Stimulated activated naive CD4-positive, alpha-beta T cell treated with Interleukin-2 at 50 U/mL for 16 hours (primary cell): ENCODE measurements around the gene BEND7.
"Not testable (repeated sequence)": the region's sequence is repeated elsewhere in the genome, so short reads cannot be mapped to it uniquely, and the experiment has no call there.

Experiments used
- DNase-seq: peaks from one replicate; lab custom pipeline; 2025; lab: John Stamatoyannopoulos, UW

BEND7 gene

DNA sequence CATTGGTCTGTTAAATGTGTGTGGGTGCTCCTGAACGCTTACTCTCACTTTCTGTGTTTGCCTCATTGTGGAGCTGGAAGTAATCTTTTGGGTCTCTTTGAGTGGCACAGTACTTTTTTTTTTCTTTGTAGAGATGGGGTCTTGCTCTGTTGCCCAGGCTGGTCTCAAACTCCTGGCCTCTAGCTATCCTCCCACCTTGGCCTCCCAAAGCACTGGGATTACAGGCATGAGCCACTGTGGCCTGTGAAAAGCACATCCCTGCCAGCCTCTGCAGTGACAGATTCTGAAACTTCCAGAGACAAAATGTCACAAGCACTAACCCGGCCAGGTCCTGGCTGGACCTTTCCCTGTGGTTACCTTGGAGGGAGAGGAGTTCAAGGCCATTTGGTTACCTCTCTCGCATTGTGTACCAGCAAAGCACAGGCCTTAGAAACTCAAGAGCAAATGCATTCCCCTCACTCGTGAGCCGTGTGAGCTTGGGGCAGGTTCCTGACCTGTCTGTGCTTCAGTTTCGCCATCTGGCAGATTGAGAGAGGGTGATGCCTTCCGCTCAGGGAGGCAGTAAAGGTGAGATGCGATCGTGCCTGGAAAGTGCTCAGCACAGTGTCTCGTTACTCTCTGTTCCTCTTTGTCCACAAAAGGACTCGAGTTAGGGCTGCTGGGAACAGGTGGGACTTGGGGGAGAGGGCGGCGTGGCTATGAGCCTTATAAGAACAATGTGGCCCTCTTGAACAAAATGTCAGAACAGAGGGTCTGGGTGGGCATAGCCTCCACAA is 108.1 kb downstream of the BEND7 start:
- no peak for DNase-seq

DNA sequence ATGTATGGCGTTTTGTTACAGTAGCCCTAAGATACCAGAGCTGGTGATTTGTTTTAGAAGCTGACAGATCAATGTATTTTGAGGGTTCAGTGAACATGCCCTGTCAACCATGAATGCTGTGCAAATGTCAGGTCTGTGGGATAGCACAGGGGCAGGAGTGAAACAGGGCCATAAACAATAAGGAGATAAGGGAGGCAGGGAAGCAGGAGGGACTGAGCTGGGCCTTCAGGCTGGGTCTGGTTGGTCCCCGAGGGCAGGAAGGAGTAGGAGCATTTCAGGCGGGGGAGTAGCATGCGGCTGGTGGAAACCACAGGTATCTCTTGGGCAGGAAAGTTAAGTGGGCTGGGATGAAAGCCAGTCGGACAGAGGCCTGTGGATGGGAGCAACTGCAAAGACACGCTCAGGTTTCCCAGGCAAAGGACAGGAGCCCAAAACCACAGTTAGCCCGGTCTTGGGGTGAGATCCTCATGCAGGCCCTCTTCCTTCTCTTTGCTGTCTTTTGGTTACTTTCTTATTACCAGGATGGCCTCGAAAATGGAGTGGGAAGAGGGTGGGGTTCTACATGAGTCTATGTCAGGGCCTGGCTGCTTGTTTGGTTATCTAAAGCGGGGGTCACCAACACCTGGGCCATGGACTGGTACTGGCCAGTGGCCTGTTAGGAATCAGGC is 111.2 kb downstream of the BEND7 start:
- DNase-seq = no peak

DNA sequence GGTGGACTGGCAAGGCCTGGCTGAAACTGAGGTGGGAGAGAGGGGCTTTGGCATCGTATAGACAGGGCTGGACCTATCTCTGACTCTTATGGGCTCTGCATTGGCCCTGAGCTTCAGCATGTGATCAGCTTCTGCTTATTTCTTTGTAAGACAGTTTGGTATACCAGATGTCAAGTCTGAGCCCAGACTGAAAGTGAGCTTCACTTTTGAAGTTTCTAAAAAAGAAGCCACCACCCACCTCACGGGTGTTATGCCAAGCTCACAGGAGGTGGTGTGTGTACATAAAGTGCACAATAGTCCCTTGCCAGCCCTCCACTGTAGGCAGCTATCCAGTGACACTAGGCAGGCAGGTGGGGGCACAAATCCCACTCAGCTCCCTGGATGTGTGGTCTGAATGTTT is 112.1 kb downstream of the BEND7 start:
- DNase-seq = no peak

DNA sequence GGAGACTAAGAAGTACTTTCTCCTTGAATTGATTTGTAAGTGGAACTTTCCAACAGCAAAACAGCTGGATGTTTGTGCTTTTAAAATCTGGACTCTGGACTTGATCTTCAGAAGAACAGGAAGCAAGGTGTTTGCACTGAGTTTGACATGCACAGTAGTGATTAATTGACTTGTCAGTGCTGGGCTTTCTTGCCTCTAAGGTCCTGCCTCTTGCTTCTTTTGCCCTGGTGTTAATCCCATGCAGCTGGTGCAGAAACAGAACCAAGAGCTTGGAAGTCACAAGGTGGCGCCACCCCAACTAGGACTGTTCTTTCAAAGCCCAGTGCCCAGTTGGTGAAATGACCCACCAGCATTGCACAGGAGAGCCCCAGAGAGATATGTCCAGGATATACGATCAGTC is 114.0 kb downstream of the BEND7 start:
- DNase-seq = no peak

DNA sequence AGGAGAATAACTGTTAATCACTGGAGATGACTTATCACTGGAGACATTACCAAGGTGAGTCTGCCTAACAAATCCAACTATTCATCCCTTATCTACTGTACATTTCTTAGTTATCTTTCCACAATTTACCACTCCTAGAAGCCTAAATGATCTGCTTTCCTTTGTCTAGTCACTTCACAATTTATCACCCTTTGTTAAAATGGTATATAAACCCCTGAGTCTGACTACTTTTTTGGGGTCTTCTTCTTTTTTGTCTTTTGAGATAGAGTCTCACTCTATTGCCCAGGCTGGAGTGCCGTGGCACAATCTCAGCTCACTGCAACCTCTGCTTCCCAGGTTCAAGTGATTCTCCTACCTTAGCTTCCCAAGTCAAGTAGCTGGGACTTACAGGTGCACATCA is 114.7 kb downstream of the BEND7 start:
- no peak for DNase-seq

DNA sequence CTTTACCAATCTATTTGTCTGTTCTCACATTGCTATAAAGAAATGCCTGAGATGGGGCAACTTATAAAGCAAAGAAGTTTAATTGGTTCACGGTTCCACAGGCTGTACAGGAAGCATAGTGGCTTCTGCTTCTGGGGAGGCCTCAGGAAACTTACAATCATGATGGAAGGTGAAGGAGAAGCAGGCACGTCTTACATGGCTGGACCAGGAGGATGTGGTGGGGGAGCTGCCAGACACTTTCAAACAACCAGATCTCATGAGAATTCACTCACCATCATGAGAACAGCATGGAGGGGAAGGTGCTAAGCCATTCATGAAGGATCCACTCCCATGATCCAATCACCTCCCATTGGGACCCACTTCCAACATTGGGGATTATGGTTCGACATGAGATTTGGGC is 115.9 kb downstream of the BEND7 start:
- DNase-seq = no peak

DNA sequence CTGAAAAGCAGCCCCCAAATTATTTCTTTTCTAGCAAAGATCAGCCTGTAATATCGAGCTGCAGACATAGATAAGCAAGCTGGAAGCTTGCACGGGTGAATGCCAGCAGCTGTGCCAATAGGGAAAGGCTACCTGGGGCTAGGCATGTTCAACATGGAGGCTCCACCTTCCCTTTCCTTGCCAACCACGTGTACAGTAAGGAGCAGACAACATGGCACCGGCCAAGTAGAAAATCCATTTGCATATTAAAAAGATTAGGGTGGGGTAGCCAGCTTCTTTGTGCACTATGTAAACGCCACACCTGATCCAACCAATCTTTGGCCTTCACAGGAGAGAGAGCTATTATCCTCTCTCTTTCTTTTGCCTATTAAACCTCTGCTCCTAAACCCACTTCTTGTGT is 124.0 kb downstream of the BEND7 start:
- DNase-seq = no peak

DNA sequence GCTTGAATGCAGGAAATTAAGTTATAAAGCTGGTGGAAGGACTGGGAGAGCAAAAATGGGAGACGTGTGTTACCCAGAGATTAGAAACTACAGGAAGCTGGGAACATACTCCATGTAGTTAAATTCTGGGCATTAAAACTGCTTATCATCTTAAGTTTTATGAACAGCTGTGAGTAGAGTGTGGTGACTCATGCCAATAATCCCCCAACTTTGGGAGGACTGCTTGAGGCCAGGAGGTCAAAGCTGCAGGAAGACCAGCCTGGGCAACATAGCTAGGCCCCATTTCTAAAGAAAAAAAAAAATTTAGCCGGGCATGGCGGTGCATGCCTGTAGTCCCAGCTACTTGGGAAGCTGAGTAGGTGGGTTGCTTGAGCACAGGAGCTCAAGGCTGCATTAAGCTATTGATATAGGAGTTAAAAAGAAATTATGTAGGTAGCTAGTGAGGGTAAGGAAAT is 124.5 kb downstream of the BEND7 start:
- DNase-seq = no peak

DNA sequence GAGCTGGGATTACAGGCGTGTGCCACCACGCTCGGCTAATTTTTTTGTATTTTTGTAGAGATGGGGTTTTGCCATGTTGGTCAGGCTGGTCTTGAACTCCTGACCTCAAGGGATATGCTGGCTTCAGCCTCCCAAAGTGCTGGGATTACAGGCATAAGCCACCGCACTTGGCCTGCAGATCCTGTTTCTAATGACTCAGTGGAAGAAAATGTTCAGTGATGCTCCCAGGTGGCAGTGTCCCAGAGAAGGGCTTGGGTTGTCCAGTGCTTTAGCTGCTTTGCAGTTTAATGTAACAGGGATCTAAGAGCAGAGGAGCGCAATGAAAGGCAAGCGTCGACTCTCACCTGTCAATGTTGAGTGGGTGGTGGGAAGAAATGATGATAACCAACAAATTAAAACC is 125.4 kb downstream of the BEND7 start:
- not testable (repeated sequence) for DNase-seq

DNA sequence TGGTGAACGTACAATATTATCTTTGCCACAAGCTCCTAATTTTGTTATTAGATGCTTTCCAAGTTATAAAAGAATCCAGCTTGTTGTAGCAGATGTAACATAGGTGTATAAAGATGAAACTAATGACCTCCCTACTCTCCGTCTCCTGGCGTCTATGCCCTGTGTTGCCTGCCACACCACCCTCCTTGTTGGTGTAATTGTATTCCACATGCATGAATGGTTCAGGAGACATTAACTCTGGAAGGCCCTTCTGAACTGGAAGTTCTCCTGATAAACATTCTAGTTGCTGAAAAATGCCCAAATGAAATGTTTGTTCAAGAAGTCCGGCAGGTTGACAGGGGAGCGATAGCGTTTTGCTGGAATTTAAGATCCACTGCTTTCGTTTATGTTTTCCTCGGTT is 126.8 kb downstream of the BEND7 start:
- DNase-seq = no peak

DNA sequence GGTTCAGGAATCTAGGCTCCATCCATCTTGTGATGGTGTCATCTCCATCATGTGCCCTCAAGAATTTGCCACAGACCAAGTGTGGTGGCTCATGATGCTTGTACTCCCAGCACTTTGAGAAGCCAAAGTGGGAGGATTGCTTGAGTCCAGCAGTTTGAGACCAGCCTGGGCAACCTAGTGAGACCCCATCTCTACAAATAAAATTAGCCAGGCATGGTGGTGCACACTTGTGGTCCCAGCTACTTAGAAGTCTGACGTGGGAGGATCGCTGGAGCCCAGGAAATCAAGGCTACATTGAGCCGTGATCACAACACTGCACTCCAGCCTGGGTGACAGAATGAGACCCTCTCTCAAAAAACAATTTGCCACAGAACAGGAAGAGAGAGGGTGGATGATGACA is 127.7 kb downstream of the BEND7 start:
- DNase-seq = no peak

DNA sequence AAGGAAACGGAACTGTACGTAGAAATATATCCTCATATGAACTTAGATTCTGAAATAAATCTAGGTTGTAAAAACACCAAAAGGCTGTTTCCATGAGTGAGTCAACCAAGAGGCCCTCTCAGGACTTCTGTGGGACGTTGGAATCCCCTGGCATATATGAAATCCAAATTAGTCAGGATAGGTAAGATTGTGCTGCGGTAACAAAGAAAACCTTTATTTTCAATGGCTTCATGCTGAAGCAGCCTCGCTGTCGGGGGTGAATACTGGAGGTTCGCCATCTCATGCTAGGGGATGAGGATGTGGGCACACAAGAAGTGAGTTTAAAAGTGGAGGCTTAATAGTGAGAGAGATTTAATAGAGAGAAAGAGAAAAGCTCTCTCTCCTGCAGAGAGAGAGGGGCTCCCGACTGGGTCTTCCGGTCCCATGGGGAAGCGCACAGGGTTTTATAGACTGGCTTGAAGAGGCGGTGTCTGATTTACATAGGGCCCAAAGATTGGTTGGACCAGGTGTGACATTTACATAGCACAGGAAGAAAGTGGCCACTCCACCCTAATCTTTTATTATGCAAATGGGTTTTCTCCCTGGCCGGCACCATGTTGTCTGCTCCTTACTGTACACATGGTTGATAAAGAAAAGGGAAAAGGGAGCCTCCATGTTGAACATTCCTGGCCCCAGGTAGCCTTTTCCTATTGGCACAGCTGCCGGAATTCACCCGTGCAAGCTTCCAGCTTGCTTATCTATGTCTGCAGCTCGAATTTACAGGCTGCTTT is 128.4 kb downstream of the BEND7 start:
- no peak for DNase-seq

DNA sequence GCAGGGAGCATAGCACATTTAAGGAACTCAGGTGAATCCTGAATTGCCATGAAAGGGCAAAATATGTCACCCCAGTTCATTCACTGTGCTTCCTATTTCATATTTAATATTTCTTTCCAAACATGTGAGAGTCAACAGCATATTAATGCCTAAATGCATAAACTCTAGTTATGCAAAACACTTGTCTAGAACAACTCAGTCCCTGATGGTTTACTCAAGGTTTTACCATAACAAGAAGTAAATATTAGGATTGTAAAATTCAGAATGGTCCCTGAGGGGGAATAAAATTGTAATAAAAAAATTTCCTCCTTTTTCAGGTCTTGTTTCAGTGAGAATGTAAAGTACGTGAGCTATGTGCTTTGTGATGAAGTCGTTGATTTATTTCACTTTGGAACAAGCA is 129.1 kb downstream of the BEND7 start:
- DNase-seq = no peak

DNA sequence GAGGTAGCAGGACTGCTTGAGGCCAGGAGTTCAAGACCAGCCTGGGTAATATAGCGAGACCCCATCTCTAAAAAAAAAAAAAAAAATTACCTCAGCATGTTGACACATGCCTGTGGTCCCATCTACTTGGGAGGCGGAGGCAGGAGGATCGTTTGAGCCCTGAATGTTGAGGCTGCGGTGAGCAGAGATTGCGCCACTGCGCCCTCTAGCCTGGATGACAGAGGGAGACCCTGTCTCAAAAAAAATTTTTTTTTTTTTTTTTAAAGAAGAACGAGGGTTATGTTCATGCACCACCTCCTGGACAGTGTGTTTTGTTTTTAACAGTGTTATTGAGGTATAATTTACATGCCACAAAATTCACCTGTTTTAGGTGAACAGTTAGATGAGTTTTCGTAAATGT is 129.6 kb downstream of the BEND7 start:
- DNase-seq = no peak

DNA sequence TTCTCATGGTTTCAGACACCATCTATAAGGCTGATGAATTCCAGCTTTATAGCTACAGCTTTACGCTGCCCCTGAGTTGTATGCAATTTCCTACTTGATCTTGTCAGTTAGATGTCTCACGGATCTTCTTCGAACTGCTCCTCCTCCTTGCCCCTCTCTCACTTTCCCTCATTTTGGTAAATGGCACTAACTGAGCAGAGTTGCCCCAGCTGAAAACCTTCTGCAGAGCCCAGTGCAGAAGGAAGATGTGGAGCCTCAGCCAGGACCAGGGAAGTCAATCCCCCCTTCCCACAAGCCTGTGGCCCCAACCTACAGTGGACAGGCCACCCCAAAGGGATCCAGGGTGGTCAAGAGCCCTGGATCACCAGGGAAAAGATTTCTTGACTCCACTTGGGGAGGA is 131.8 kb downstream of the BEND7 start:
- no peak for DNase-seq

DNA sequence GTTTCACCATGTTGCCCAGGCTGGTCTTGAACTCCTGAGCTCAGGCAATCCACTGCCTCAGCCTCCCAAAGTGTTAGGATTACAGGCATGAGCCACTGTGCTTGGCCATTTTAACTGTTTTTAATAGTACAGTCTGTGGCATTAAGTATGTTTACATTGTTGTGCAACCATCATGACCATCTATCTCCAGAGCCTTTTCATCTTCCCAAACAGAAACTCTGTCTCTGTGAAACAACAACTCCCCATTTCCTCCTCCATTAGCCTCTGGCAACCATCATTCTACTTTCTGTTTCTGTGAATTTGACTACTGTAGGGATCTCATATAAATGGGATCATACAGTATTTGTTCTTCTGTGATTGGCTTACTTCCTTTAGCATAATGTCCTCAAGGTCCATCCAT is 132.4 kb downstream of the BEND7 start:
- no peak for DNase-seq

DNA sequence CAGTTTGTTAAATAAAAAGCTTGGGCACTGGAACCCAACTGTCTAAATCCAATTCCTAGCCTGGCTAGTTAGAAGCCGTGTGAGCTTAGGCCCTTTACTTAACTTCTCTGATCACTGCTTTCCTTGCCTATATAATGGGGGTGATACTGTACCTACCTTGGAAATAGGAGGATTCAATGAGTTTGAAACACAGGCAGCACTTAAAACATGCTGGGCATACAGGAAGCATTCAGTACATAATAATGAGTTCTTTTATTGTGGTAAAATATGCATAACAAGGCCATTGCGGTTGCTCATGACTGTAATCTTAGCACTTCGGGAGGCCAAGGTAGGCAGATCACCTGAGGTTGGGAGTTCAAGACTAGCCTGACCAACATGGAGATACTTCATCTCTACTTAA is 133.3 kb downstream of the BEND7 start:
- no peak for DNase-seq

DNA sequence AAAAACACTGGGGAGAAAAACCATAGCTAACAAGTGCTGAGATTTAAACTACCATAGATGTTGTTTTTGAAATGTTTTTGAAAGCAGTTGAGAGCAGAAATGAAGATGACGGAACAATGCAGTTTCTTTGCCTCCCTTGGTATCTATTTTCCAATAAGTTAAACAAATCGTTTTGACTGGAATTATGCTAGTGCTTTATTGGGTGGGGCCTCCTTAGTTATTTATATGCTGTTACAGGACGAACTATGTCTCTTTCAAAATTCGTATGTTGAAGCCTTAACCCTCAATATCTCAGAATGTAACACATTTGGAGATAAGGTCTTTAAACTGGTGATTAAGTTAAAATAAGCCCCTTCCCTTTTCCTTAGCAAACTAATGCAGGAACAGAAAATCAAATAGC is 135.2 kb downstream of the BEND7 start:
- no peak for DNase-seq

DNA sequence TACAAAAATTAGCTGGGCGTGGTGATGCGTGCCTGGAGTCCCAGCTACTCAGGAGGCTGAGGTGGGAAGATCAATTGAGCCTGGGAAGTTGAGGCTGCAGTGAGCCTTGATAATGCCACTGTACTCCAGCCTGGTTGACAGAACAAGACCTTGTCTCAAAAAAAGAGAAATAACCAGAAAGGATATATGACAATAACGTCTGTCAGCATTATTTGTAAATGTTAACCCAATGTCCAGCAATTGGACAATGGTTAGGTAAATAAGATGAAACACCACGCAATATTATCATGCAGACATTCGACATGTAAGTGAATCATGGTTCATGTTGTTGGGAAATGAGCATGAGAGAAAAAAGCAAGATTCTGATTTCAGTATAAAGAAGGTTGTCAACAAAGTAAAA is 136.1 kb downstream of the BEND7 start:
- DNase-seq = no peak
